Activated CD8-positive, alpha-beta T cell treated with anti-CD3 and anti-CD28 coated beads, Interleukin-2, amount 10 ng/mL, durations not matched to agents 7 days and 5 days (primary cell): ENCODE data around the gene SLC2A9. TPM values are rescaled to one million over a fixed set of nuclear protein-coding genes. Genes with fewer than 3 reads are reported as not detected.
"Not testable (repeated sequence)": the region's sequence is repeated elsewhere in the genome, so short reads cannot be mapped to it uniquely, and the experiment has no call there.

Experiments used
- ATAC-seq: fragments of 150-1000 bp; cut with Tn5 transposase; one replicate; pipeline ENCODE4 v1.10.0; 2021; ENCODE audit warnings: moderate library complexity
- CTCF ChIA-PET: fragments of 350-600 bp; sonication (Branson Sonifier 250); formaldehyde crosslinking; loops from one replicate; lab custom pipeline; 2021; ENCODE audit warnings: antibody characterized with exemption; lab: Charles Lee
- POLR2A ChIA-PET: fragments of 350-600 bp; sonication (Branson Sonifier 250); formaldehyde crosslinking; loops from one replicate; lab custom pipeline; 2021; ENCODE audit warnings: antibody characterized with exemption; lab: Charles Lee
- DNase-seq: peaks from one replicate; pipeline ENCODE4 v3.0.0-alpha.2; 2020
- H3K27ac Mint-ChIP-seq: one replicate; pipeline ENCODE4 v1.8.0; 2021; ENCODE audit warnings: mild to moderate bottlenecking, mixed read lengths
- H3K27me3 Mint-ChIP-seq: one replicate; pipeline ENCODE4 v1.8.0; 2021; ENCODE audit warnings: low read depth, mixed read lengths
- H3K36me3 Mint-ChIP-seq: one replicate; pipeline ENCODE4 v1.8.0; 2021; ENCODE audit warnings: low read depth, mixed read lengths
- H3K4me1 Mint-ChIP-seq: one replicate; pipeline ENCODE4 v1.8.0; 2021; ENCODE audit warnings: low read depth, mixed read lengths
- H3K4me3 Mint-ChIP-seq: one replicate; pipeline ENCODE4 v1.8.0; 2021; ENCODE audit warnings: mild to moderate bottlenecking, mixed read lengths
- H3K9me3 Mint-ChIP-seq: one replicate; pipeline ENCODE4 v1.8.0; 2022; ENCODE audit warnings: mixed read lengths; ENCODE audit not compliant: insufficient read depth
- total RNA-seq, 2 experiments: library from RNA; stranded (reverse); gene quantifications; one replicate each; pipeline ENCODE4 v1.2.3, GENCODE V29; 2021

The SLC2A9 gene
- total RNA-seq, 2 experiments from 2014 or later: 1.3 to 1.7 TPM

GRCh38 chr4:9913846-9914245, 107.5 kb downstream of the SLC2A9 start:
- Mint-ChIP-seq H3K4me3 (no peak overlapping the region), H3K36me3 (no peaks in the 10 kb centered on the region), H3K4me1 (no peaks in the 10 kb centered on the region), H3K9me3 (no peaks in the 10 kb centered on the region), H3K27me3 (no peaks in the 10 kb centered on the region), H3K27ac (no peak overlapping the region)
- no peak for ATAC-seq
- CTCF ChIA-PET: interaction anchor here (1.6 kb wide), 1 partner anchor 101 kb away, joined by 6 read pairs; no protein-coding TSS in a partner anchor
- POLR2A ChIA-PET: no interaction called here
- DNase-seq: no peak

GRCh38 chr4:9906996-9907395, 114.3 kb downstream of the SLC2A9 start:
- ChIA-PET POLR2A (no interaction called here), CTCF (interaction anchor here (1.2 kb wide), 1 partner anchor 108 kb away, joined by 3 read pairs; no protein-coding TSS in a partner anchor)
- Mint-ChIP-seq H3K4me1 (peaks cover 6% of the 10 kb centered on the region), H3K9me3 (no peaks in the 10 kb centered on the region), H3K27ac (no peak overlapping the region), H3K36me3 (no peaks in the 10 kb centered on the region), H3K4me3 (no peak overlapping the region), H3K27me3 (peaks cover 2% of the 10 kb centered on the region)
- DNase-seq: no peak
- no peak for ATAC-seq

- ATAC-seq (no peak), DNase-seq (no peak)
- Mint-ChIP-seq H3K27ac (no peak overlapping the region), H3K9me3 (no peaks in the 10 kb centered on the region), H3K4me1 (peaks cover 6% of the 10 kb centered on the region), H3K36me3 (no peaks in the 10 kb centered on the region), H3K27me3 (peaks cover 3% of the 10 kb centered on the region), H3K4me3 (no peak overlapping the region)
- ChIA-PET POLR2A (interaction anchor here (0.5 kb wide), 1 partner anchor 1547 kb away, joined by 3 read pairs; no protein-coding TSS in a partner anchor), CTCF (interaction anchor here (1.8 kb wide), 1 partner anchor 108 kb away, joined by 4 read pairs; no protein-coding TSS in a partner anchor)
Observed at GRCh38 chr4:9904976-9905587, 116.2 kb downstream of the SLC2A9 start.

GRCh38 chr4:9903317-9903716, 118.0 kb downstream of the SLC2A9 start:
- Mint-ChIP-seq H3K4me1 (peaks cover 6% of the 10 kb centered on the region), H3K27ac (no peak overlapping the region), H3K9me3 (no peaks in the 10 kb centered on the region), H3K27me3 (peaks cover 7% of the 10 kb centered on the region), H3K36me3 (no peaks in the 10 kb centered on the region), H3K4me3 (no peak overlapping the region)
- ChIA-PET POLR2A (no interaction called here), CTCF (no interaction called here)
- DNase-seq: no peak
- ATAC-seq: no peak

- ATAC-seq (no peak), DNase-seq (no peak)
- H3K9me3 Mint-ChIP-seq: no peaks in the 10 kb centered on the region
- POLR2A ChIA-PET: no interaction called here
- CTCF ChIA-PET: interaction anchor here (1.0 kb wide), 1 partner anchor 114 kb away, joined by 3 read pairs; no protein-coding TSS in a partner anchor
- H3K27ac Mint-ChIP-seq: no peak overlapping the region
- H3K4me3 Mint-ChIP-seq: no peak overlapping the region
- peaks cover 6% of the 10 kb centered on the region for H3K4me1 Mint-ChIP-seq
- H3K36me3 Mint-ChIP-seq: no peaks in the 10 kb centered on the region
- H3K27me3 Mint-ChIP-seq: peaks cover 7% of the 10 kb centered on the region
Observed at GRCh38 chr4:9901257-9901656, 120.0 kb downstream of the SLC2A9 start.

- H3K4me3 Mint-ChIP-seq, H3K27ac Mint-ChIP-seq, DNase-seq, H3K9me3 Mint-ChIP-seq, ATAC-seq, H3K4me1 Mint-ChIP-seq, H3K36me3 Mint-ChIP-seq, POLR2A ChIA-PET: not testable (repeated sequence)
- CTCF ChIA-PET: interaction anchor here (1.0 to 1.2 kb wide), 2 partner anchors 115 to 139 kb away, joined by 3 read pairs; no protein-coding TSS in a partner anchor
- peaks cover 11% of the 10 kb centered on the region for H3K27me3 Mint-ChIP-seq
Observed at GRCh38 chr4:9900633-9901032, 120.7 kb downstream of the SLC2A9 start.

GRCh38 chr4:9899306-9900055, 121.8 kb downstream of the SLC2A9 start:
- DNase-seq (no peak), ATAC-seq (no peak)
- ChIA-PET CTCF (interaction anchor here (0.6 to 1.8 kb wide), 5 partner anchors 10 to 195 kb away, joined by 3 to 8 read pairs (median 4); no protein-coding TSS in a partner anchor), POLR2A (no interaction called here)
- Mint-ChIP-seq H3K27me3 (peaks cover 16% of the 10 kb centered on the region), H3K9me3 (no peaks in the 10 kb centered on the region), H3K4me1 (no peaks in the 10 kb centered on the region), H3K36me3 (no peaks in the 10 kb centered on the region), H3K27ac (no peak overlapping the region), H3K4me3 (no peak overlapping the region)

GRCh38 chr4:9898596-9899305, 122.5 kb downstream of the SLC2A9 start:
- Mint-ChIP-seq H3K4me3 (no peak overlapping the region), H3K9me3 (no peaks in the 10 kb centered on the region), H3K36me3 (no peaks in the 10 kb centered on the region), H3K4me1 (no peaks in the 10 kb centered on the region), H3K27me3 (peaks cover 16% of the 10 kb centered on the region), H3K27ac (no peak overlapping the region)
- ATAC-seq: peak; percentile 67
- peak; percentile 32 for DNase-seq
- ChIA-PET CTCF (interaction anchor here (1.4 to 1.8 kb wide), 3 partner anchors 117 to 195 kb away, joined by 4 to 8 read pairs (median 4); no protein-coding TSS in a partner anchor), POLR2A (no interaction called here)

GRCh38 chr4:9895333-9895705, 126.0 kb downstream of the SLC2A9 start:
- Mint-ChIP-seq H3K4me1 (no peaks in the 10 kb centered on the region), H3K4me3 (no peak overlapping the region), H3K36me3 (no peaks in the 10 kb centered on the region), H3K27me3 (peaks cover 16% of the 10 kb centered on the region), H3K9me3 (no peaks in the 10 kb centered on the region), H3K27ac (no peak overlapping the region)
- POLR2A ChIA-PET: no interaction called here
- ATAC-seq (no peak), DNase-seq (no peak)
- CTCF ChIA-PET: no interaction called here

GRCh38 chr4:9894644-9895332, 126.5 kb downstream of the SLC2A9 start:
- DNase-seq (no peak), ATAC-seq (no peak)
- H3K4me3 Mint-ChIP-seq: no peak overlapping the region
- POLR2A ChIA-PET: no interaction called here
- H3K9me3 Mint-ChIP-seq: no peaks in the 10 kb centered on the region
- H3K27me3 Mint-ChIP-seq: peaks cover 12% of the 10 kb centered on the region
- CTCF ChIA-PET: no interaction called here
- H3K4me1 Mint-ChIP-seq: no peaks in the 10 kb centered on the region
- H3K36me3 Mint-ChIP-seq: no peaks in the 10 kb centered on the region
- H3K27ac Mint-ChIP-seq: no peak overlapping the region

GRCh38 chr4:9893329-9894108, 127.8 kb downstream of the SLC2A9 start:
- ATAC-seq (no peak), DNase-seq (no peak)
- H3K9me3 Mint-ChIP-seq: no peaks in the 10 kb centered on the region
- ChIA-PET CTCF (no interaction called here), POLR2A (no interaction called here)
- H3K36me3 Mint-ChIP-seq: no peaks in the 10 kb centered on the region
- no peak overlapping the region for H3K27ac Mint-ChIP-seq
- H3K4me3 Mint-ChIP-seq: no peak overlapping the region
- peaks cover 11% of the 10 kb centered on the region for H3K27me3 Mint-ChIP-seq
- no peaks in the 10 kb centered on the region for H3K4me1 Mint-ChIP-seq
